Smooth muscle cell of the brain vasculature (primary cell): ENCODE measurements around the gene DES.

Source experiments
- DNase-seq: peaks from one replicate; pipeline ENCODE4 v3.0.0-alpha.2; 2012; ENCODE audit warnings: low read depth, low spot score

The DES gene

DNA sequence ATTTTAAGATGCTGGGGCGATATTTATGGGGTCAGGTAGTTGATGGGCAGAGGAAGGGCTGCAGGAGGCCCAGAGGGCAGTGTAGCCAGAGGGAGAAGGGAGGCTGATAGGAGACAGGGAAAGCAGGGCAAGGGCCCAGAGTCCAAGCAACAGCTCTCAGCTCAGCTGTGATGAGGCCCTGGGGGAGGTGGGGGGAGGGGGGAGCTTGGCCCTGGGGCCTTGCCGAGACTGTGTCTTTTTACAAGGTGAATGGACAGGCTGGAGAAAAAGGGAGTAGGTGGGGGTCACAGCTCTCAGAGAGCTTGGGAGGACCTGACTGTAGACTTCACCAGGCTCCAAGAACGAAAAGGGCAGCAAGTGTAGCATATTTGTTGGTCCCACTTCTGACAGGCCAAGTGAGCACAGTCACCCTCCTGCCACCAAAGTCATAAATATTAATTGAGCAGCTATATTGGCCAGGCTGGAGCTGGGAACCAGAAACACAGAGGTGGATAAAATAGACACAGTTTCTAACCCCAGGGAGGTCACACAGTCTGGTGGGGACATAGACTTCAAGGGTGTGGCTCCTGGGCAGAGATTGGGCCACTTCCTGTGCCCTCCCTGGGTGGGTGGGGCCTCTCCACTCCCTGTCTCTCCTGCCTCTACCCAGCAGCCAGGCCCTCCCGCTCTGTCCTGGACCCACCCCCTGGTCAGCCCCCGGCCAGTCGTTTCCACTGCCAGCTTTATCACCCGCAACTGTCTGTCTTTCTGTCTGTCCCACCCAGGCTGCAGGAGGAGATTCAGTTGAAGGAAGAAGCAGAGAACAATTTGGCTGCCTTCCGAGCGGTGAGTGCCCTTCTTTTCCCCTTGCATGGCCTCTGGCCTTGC is 1.4 kb downstream of the DES start:
- DNase-seq, result no peak

DNA sequence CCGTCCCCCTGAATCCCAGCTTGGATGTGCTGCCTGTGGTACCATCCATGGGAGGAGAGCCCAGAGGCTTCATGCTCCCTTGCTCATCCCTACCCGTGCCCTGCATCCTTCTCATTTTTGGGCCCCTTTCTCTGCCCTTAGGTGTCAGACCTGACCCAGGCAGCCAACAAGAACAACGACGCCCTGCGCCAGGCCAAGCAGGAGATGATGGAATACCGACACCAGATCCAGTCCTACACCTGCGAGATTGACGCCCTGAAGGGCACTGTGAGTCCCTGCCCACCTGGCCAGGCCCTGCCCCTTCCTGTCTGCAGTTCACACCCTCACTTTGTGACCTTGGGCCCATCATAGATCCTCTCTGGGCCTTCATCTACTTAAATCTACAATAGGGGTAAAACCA is 2.5 kb downstream of the DES start:
- DNase-seq, result no peak

DNA sequence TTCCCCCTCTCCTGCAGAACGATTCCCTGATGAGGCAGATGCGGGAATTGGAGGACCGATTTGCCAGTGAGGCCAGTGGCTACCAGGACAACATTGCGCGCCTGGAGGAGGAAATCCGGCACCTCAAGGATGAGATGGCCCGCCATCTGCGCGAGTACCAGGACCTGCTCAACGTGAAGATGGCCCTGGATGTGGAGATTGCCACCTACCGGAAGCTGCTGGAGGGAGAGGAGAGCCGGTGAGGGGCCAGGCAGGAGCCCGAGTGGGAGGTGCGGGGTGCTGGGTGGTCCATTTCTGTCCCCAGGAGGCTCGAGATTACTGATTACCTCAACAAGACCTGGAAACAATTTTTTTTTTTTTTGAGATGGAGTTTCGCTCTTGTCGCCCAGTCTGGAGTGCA is 3.1 kb downstream of the DES start:
- DNase-seq, result no peak

DNA sequence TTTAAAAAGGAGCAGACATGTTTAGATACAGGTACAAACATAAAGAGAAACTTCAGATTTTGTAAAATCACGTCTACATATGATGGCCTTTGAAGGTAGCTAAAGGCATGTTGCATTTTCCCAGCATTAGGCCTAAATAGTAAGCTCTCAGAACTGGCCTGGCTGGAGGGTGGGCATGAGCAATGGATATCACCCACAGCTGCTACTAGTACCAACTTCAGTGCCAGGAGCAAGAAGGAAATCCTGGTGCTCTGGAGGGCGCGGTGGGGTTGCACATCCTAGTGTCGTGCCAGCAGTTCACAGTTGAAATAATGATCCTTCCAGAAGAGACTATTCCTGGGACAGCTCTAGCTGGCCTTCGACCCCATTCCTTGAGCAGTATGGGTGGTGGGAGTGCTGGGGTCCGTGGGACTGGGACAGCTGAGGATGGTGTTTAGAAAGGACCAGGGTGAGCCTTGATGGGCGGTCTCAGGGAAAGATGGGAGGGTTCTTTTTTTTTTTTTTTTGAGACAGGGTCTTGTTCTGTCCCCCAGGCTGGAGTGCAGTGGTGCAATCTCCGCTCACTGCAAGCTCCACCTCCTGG is 4.9 kb downstream of the DES start:
- no peak for DNase-seq

DNA sequence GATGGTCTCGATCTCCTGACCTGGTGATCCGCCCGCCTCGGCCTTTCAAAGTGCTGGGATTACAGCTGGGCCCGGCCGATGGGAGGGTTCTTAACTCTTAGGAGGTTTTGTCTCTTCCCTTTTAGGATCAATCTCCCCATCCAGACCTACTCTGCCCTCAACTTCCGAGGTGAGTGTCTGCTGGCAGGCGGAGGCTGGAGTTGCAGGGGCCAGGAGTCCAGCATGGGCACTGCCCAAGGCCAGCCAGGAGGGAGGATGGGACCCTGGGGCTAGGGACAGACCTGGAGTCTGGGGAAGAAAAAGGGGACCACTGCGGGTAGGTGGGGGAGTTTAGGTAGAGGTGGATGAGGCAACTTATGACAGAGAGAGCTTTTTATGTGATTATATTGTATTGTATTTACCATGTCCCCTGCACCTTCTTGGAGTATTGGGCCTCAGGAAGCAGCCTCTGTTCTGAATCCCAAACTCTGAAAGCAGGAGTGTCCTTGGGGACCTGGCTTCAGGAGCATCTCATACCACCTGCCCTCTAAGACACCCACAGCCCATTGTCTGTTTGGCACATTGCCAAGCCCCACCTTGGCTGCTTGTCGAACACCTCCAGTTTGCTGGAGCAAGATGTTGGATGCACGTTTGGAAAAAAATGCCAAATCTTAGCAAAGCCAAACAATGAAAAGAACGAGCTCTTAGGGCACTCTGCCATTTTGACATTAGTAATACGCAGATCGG is 5.6 kb downstream of the DES start:
- no peak for DNase-seq

DNA sequence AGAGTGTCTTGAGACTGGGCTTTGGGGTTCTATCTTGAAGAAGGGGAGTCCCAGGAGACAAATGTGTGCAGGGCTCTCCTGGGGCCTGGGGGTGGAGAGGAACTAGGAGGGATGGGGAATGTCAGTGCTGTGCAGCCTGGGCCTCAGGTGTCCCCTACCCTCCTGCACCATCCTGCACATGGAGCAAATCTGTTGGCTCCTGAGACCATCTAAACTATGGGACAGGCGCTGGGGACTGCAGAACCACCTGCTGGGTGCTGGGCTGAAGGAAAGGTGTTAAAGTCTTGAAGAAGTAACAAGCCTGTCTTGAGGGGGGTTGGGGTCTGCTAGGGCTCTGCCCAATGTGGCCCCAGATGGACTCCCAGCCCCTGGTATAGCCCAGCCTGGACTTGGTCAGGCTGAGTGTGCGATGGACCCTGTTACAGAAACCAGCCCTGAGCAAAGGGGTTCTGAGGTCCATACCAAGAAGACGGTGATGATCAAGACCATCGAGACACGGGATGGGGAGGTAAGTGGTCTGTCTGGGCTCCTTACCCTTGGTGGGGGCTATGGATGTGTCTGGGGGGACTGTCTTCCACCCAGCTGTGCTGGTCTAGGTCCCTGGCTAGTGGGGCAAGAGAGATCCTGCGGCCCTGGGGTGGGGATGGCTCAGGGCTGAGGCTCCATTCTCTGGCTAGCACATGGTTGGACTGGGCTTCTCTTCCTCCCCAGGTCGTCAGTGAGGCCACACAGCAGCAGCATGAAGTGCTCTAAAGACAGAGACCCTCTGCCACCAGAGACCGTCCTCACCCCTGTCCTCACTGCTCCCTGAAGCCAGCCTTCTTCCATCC is 7.3 kb downstream of the DES start:
- no peak for DNase-seq

DNA sequence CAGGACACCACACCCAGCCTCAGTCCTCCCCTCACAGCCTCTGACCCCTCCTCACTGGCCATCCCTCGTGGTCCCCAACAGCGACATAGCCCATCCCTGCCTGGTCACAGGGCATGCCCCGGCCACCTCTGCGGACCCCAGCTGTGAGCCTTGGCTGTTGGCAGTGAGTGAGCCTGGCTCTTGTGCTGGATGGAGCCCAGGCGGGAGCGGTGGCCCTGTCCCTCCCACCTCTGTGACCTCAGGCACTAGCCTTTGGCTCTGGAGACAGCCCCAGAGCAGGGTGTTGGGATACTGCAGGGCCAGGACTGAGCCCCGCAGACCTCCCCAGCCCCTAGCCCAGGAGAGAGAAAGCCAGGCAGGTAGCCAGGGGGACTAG is 7.9 kb downstream of the DES start:
- no peak for DNase-seq

DNA sequence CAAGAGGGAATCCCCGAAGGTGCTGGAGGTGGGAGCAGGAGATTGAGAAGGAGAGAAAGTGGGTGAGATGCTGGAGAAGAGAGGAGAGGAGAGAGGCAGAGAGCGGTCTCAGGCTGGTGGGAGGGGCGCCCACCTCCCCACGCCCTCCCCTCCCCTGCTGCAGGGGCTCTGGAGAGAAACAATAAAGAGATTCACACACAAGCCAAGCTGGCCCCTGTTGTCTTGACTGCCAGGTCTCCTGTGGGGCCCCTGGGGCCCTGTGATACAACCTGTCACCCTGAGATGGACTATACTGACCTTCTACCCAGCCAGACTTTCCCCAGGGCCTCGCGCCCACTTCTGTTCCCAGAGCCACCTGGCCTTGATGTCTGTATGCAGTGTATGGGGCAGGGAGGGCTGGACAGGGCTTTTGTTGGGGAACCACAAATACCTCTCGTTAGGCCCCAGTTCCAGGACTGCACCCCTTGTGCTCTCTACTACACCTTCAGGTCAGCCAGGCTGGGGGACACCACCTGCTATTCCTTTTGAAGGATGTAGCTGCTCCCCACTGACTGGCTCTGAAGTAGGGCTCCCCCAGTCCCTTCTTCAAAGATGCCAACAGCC is 8.5 kb downstream of the DES start:
- DNase-seq, result no peak

DNA sequence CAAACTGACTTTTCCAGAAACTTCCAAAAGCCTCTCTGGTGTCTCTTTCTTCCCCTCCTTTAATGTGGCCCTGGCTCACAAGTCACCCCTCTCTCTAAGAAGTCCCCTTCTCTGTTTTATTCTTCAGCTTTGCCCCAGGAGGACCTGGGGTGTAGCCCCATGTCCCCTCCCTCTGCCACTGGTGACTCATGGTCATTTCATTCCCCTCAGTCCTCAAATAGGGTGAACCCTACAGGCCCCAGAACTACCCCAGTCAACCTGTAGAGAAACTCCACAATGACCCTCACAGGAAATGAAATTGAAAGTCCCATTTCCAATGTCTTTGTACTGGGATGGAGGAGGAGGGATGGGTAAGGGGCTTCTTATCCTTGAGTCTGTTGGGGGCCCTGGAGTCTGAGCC is 10.3 kb downstream of the DES start:
- no peak for DNase-seq

DNA sequence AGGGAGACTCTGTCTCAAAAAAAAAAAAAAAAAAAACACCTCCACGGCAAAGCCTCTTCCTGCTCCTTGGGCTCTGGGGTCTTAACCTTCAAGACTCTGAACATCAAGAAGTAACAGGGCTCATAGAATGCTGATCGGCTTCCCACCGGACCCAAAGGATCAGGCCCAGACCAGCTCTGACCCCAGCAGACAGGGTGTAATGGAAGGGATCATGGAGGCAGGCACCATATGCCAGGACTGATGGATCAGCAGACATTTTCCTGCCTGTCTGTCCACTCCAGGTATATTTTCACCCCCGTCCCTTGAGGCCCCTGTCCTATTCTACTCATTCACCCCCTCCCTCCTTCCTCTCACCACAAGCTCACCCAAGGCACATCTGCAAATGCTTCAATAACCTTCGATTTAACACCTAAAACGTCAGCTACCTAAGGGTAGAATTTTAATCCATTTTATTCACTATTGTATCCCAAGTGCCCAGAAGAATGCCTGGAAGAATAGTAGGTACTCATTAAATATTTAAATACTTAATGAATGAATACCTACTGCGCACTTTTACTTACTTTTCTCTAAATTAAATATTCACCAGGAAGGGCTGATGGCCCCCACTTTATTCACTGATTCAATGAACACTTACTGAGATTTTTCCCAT is 11.9 kb downstream of the DES start:
- DNase-seq, result no peak

DNA sequence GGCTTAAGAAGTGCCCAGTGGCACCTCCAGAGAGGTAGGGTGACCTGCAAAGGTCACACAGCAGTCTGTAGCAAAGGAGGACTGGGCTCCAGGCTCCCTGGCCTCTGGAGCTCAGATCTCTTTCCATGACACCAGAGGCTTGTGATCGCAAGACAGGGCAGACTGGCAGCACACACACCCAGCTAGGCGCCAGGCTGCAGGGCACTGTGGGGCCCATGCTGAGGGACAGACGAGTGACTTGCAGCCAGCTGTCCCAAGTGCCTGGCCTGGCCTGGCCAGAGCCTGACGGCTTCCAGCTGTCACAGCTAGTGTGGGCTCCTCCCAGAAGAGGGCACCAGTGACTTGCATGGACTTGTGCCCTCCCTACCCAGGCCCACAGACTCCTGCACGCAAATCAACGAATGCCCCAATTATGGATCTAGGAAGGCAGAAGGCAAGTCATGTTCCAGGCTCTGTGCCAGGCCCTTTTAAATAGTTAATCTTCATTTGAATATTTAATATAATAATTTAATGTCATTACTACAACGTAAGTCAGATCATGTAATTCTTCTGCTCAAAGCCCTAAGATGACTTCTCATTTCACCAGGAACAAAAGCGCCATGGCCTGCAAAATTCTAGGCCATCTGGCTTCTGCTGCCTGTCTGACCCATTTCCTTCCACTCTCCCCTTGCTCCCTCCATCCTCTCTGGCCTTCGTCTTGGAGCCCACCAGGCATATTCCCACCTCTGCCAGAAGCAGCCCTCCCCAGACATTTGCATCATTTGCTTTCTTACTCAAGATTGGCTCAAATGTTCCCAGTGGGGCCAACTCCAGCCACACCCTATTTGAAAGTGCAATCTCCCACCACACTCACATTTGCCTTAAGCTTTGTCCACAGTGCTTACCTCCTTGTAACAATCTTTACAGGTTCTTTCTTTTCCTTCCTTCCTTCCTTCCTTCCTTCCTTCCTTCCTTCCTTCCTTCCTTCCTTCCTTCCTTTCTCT is 12.7 kb downstream of the DES start:
- DNase-seq, result no peak

DNA sequence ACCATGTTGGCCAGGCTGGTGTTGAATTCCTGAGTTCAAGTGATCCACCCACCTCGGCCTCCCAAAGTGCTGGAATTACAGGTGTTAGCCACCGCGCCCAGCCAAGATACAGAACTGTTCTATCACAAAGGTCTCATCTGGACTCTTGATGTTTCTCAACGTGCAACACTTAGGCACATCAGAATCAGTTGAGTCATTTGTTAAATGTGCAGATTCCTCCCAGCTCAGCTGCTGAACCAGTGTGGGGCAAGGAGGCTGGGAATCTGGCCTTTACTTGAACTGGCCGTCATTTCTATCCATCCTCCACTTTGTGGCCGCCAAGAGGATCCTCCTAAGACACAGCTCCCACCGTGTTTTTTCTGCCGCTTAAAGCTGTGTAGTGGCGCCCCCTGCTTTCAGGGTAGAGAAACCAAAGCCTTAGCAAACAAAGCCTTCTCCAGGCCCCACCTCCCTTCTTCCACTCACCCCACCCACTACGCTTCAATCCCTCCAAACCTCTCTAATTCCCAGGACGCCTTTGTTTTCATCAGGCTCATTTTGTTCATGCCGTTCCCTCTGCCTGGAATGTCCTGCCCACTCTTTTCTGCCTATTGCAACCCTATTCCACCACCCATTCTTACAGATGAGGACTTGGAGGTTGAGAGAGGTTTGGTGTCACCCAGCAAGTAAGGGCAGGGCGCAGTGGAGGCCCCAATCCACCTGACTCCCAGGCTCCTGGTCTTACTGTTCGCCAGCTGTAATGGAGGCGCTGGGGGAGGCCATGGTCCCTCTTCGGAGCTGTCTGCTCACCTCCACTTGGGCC is 15.7 kb downstream of the DES start:
- DNase-seq, result no peak

DNA sequence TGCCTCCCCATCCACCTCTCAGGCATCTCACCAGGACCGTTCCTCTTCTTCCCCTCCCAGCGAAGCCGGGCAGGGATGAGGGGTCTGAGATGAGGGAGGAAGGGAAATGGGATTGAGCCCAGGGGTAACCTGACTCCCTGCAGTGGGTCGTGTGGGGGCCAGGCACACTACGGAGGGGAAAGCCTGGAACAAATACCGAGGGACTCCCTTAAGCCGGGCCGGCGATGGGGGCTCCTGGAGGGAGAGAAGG is 16.2 kb downstream of the DES start:
- DNase-seq, result no peak

DNA sequence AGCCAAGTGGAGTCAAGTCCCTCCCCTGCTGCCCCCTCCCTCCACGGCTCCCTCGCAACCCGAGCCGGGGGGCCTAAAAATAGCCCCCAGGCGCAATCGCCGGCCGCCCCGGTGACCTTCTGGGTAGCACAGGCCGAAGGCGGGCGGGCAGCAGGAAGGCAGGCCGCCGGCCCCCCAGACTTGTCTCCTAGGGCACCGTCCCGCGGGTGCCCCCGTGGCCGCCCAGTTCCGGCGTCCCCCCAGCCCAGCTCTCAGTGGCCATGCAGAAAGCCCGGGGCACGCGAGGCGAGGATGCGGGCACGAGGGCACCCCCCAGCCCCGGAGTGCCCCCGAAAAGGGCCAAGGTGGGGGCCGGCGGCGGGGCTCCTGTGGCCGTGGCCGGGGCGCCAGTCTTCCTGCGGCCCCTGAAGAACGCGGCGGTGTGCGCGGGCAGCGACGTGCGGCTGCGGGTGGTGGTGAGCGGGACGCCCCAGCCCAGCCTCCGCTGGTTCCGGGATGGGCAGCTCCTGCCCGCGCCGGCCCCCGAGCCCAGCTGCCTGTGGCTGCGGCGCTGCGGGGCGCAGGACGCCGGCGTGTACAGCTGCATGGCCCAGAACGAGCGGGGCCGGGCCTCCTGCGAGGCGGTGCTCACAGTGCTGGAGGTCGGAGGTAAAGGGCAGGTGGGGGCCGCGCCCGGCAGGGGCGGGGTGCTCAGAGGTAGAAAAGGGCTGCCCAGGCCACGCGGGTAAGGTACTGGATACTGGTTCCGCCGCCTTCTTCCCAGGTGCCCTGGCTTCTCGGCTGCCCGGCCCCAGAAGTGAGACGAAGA is 16.7 kb downstream of the DES start, which contains the start of gene SPEG:
TSS of gene SPEG (plus strand) at position 126 of the 808 bp plus-strand sequence. CDS start at position 261, 135 bp downstream.
- no peak for DNase-seq

DNA sequence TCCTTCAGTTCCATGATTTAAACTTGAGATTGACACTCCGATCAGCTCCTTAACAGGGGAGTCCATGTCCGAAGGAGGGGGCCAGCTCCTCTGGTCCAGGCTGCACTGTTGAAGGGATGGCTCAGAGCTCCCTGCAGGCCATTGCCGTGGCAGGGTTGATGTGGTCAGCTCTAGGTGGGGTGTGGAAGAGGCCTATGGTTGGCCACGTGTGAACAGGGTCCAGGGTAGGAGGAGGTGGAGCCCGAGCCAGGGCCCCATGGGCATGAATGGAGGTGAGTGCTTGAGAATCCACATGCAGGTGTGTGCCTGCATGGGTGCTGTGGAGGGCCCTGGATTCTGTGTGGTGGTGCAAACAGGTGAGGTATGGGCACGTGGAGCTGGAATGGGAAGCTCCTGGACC is 17.5 kb downstream of the DES start:
- DNase-seq, result no peak

DNA sequence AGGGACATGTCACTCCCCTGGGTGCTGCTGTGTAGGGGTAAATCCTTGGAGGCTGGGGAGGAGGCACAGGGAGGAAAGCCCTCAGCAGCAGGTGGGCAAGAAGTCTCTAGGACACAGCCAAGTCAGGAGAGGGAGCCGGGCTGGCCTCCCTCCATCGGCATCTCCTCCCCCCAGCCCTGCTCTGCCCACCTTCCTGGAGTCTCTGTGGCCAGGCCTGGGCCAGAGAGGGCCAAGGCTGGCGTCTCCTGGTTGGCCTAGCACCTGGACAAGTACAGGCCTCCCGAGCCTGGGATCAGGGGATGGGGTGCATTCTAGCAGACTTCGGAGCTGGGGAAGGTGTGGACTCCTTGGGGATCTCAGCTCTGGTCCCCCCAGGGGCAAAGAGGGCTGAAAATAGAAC is 18.3 kb downstream of the DES start:
- no peak for DNase-seq

DNA sequence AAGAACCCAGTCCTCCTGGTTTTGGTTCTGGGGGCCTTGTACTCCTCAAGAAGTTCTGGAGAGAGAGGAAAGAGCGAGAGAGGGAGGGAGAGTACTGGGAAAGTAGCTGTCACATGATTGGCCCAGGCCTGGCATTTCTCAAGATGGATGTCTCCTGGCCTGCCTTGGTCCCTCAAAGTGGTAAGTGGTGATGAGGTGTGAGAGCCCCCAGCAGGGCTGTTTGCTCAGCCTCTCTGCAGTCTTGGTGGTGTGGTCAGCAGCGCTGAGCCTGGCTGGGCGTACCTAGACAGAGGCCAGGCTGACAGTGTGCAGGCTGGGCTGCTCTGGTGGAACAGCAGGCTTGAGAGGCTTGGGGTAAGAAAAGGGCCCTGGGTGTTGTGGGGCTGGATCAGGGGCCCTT is 19.0 kb downstream of the DES start:
- no peak for DNase-seq

DNA sequence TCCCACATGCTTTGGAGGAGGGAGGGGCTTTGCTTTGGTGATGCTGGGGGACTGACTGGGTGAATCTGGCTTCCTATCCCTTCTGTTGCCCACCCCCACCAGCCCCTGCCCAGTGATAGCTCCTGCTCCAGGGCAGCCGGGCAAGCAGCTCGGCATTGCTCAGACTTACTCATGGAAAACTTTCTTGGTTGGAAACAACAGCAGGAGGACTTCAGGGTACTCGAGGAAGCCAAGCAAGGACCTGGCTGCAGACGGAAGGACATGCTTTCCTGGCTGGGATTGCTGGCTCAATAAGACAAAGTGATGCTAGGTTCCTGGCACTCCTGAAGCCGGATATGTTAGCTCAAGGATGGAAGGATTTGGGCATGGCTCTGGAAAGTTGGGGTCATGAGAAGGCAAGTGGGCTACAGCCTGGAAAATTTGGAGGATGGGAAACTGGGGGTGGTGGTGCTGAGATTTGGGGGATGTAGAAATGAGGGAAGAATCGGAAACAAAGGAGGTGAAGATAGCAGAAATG is 19.6 kb downstream of the DES start:
- no peak for DNase-seq
